ENCODE results near the gene RNF112.

RNF112 gene

GRCh38 chr17:19388791-19389785 is 21.9 kb upstream of the RNF112 start:
- DNase-seq (ENCODE audit: low read depth): no peak

GRCh38 chr17:19390951-19391350 is 20.1 kb upstream of the RNF112 start:
- DNase-seq (ENCODE audit: low read depth): no peak

- no peak for DNase-seq (ENCODE audit: low read depth)
Observed at GRCh38 chr17:19391432-19391831, 19.6 kb upstream of the RNF112 start.

- DNase-seq (ENCODE audit: low read depth): no peak
Observed at GRCh38 chr17:19392303-19392702, 18.7 kb upstream of the RNF112 start.

- no peak for DNase-seq (ENCODE audit: low read depth)
Observed at GRCh38 chr17:19397556-19398041, 13.4 kb upstream of the RNF112 start.

GRCh38 chr17:19398301-19399181 is 12.5 kb upstream of the RNF112 start:
- DNase-seq (ENCODE audit: low read depth): no peak

- no peak for DNase-seq (ENCODE audit: low read depth)
Observed at GRCh38 chr17:19399750-19400450, 11.1 kb upstream of the RNF112 start.

- DNase-seq (ENCODE audit: low read depth): no peak
Observed at GRCh38 chr17:19401321-19402010, 9.6 kb upstream of the RNF112 start.

- no peak for DNase-seq (ENCODE audit: low read depth)
Observed at GRCh38 chr17:19402171-19402570, 8.9 kb upstream of the RNF112 start.

- DNase-seq (ENCODE audit: low read depth): no peak
Observed at GRCh38 chr17:19403021-19403420, 8.0 kb upstream of the RNF112 start.

GRCh38 chr17:19404264-19404663 is 6.8 kb upstream of the RNF112 start:
- DNase-seq (ENCODE audit: low read depth): no peak

- no peak for DNase-seq (ENCODE audit: low read depth)
Observed at GRCh38 chr17:19405114-19405513, 5.9 kb upstream of the RNF112 start.

- DNase-seq (ENCODE audit: low read depth): no peak
Observed at GRCh38 chr17:19407601-19408345, 3.3 kb upstream of the RNF112 start.

GRCh38 chr17:19408346-19408710 is 2.7 kb upstream of the RNF112 start:
- DNase-seq (ENCODE audit: low read depth): no peak

GRCh38 chr17:19409066-19409465 is 2.0 kb upstream of the RNF112 start:
- DNase-seq (ENCODE audit: low read depth): no peak

- DNase-seq (ENCODE audit: low read depth): no peak
Observed at GRCh38 chr17:19409509-19409908, 1.5 kb upstream of the RNF112 start.

GRCh38 chr17:19410091-19410490 is 941 bp upstream of the RNF112 start:
- DNase-seq (ENCODE audit: low read depth): no peak

GRCh38 chr17:19411631-19412030 is 599 bp downstream of the RNF112 start:
- DNase-seq (ENCODE audit: low read depth): no peak

GRCh38 chr17:19412510-19412909 is 1.5 kb downstream of the RNF112 start:
- no peak for DNase-seq (ENCODE audit: low read depth)

- DNase-seq (ENCODE audit: low read depth): no peak
Observed at GRCh38 chr17:19412984-19413383, 2.0 kb downstream of the RNF112 start.

GRCh38 chr17:19413761-19414160 is 2.7 kb downstream of the RNF112 start:
- DNase-seq (ENCODE audit: low read depth): no peak
